Measurements from ENCODE around the gene SPECC1. TPM values are rescaled to one million over a fixed set of nuclear protein-coding genes. Genes with fewer than 3 reads are reported as not detected.

SPECC1 gene
- total RNA-seq, 1 donor from 2014 or later = 26.9 TPM

- DNase-seq = no peak
- Histone ChIP-seq H3K27me3 (ENCODE audit: low read depth) (no peaks in the 10 kb centered on the region), H3K27ac (no peak overlapping the region), H3K4me1 (no peaks in the 10 kb centered on the region), H3K9me3 (no peaks in the 10 kb centered on the region), H3K36me3 (no peaks in the 10 kb centered on the region), H3K4me3 (no peak overlapping the region)
- no peak for TF ChIP-seq CTCF (IDR thresholded peaks at IDR 0.05)
- intact Hi-C loops (cut with DNase I) = no loop called here
- ATAC-seq = no peak
Measured at GRCh38 chr17:20142268-20142667, 133.1 kb downstream of the SPECC1 start.

- ATAC-seq (no peak), DNase-seq (no peak)
- H3K27ac ChIP-seq = no peak overlapping the region
- no peak for TF ChIP-seq CTCF (IDR thresholded peaks at IDR 0.05)
- no peaks in the 10 kb centered on the region for H3K4me1 ChIP-seq
- H3K4me3 ChIP-seq = no peak overlapping the region
- no peaks in the 10 kb centered on the region for H3K27me3 ChIP-seq (ENCODE audit: low read depth)
- H3K9me3 ChIP-seq = no peaks in the 10 kb centered on the region
- intact Hi-C loops (cut with DNase I) = no loop called here
- no peaks in the 10 kb centered on the region for H3K36me3 ChIP-seq
Measured at GRCh38 chr17:20143740-20144139, 134.6 kb downstream of the SPECC1 start.

GRCh38 chr17:20145567-20145966, 136.4 kb downstream of the SPECC1 start:
- Histone ChIP-seq H3K4me3 (no peak overlapping the region), H3K9me3 (no peaks in the 10 kb centered on the region), H3K36me3 (no peaks in the 10 kb centered on the region), H3K27ac (no peak overlapping the region), H3K27me3 (ENCODE audit: low read depth) (no peaks in the 10 kb centered on the region), H3K4me1 (no peaks in the 10 kb centered on the region)
- DNase-seq (no peak), ATAC-seq (no peak)
- intact Hi-C loops (cut with DNase I) = no loop called here
- TF ChIP-seq CTCF (IDR thresholded peaks at IDR 0.05) = no peak

- intact Hi-C loops (cut with DNase I) = no loop called here
- H3K4me1 ChIP-seq = no peaks in the 10 kb centered on the region
- no peaks in the 10 kb centered on the region for H3K36me3 ChIP-seq
- no peaks in the 10 kb centered on the region for H3K9me3 ChIP-seq
- H3K27me3 ChIP-seq (ENCODE audit: low read depth) = no peaks in the 10 kb centered on the region
- DNase-seq (no peak), ATAC-seq (no peak)
- H3K27ac ChIP-seq = no peak overlapping the region
- no peak overlapping the region for H3K4me3 ChIP-seq
- TF ChIP-seq CTCF (IDR thresholded peaks at IDR 0.05) = no peak
Measured at GRCh38 chr17:20149251-20149650, 140.1 kb downstream of the SPECC1 start.

GRCh38 chr17:20151174-20151573, 142.0 kb downstream of the SPECC1 start:
- no peak for DNase-seq
- Histone ChIP-seq H3K36me3 (no peaks in the 10 kb centered on the region), H3K4me3 (no peak overlapping the region), H3K27ac (no peak overlapping the region), H3K9me3 (no peaks in the 10 kb centered on the region), H3K27me3 (ENCODE audit: low read depth) (no peaks in the 10 kb centered on the region), H3K4me1 (peaks cover 3% of the 10 kb centered on the region)
- intact Hi-C loops (cut with DNase I) = no loop called here
- ATAC-seq = no peak
- TF ChIP-seq CTCF (IDR thresholded peaks at IDR 0.05) = no peak

- no peaks in the 10 kb centered on the region for H3K27me3 ChIP-seq (ENCODE audit: low read depth)
- no peak for TF ChIP-seq CTCF (IDR thresholded peaks at IDR 0.05)
- ATAC-seq (no peak), DNase-seq (no peak)
- peaks cover 12% of the 10 kb centered on the region for H3K4me1 ChIP-seq
- H3K36me3 ChIP-seq = no peaks in the 10 kb centered on the region
- intact Hi-C loops (cut with DNase I) = no loop called here
- no peak overlapping the region for H3K27ac ChIP-seq
- no peaks in the 10 kb centered on the region for H3K9me3 ChIP-seq
- no peak overlapping the region for H3K4me3 ChIP-seq
Measured at GRCh38 chr17:20153231-20153630, 144.1 kb downstream of the SPECC1 start.

Data from lower lobe of right lung (tissue), 2 donors.